NCI-H524 treated with DMSO at 0.1 percent for 48 hours (cell line): ENCODE results near the gene ARF6.
"Not testable (repeated sequence)": the region's sequence is repeated elsewhere in the genome, so short reads cannot be mapped to it uniquely, and the experiment has no call there.

ENCODE experiments used
- DNase-seq: peaks from one replicate; lab custom pipeline; 2025; lab: John Stamatoyannopoulos, UW

Gene ARF6

GRCh38 chr14:49892636-49893308 is at the start of gene ARF6:
ARF6 (plus strand) TSS chr14:49893082; CDS start chr14:49893737, 655 bp downstream.
- peak; percentile 87 for DNase-seq

- no peak for DNase-seq
These were observed 43.6 kb upstream of the ARF6 start for GRCh38 chr14:49849213-49849847.

GRCh38 chr14:49851813-49852212 is 41.1 kb upstream of the ARF6 start:
- DNase-seq: no peak

- peak; percentile 91 for DNase-seq
These were observed 40.4 kb upstream of the ARF6 start, which contains the start of gene NEMF for GRCh38 chr14:49852301-49853157. NEMF (minus strand) TSS chr14:49852788; CDS start chr14:49852753, 35 bp downstream.

- no peak for DNase-seq
These were observed 39.8 kb upstream of the ARF6 start for GRCh38 chr14:49853158-49853477.

GRCh38 chr14:49853572-49854375 is 39.1 kb upstream of the ARF6 start:
- peak; percentile 81 for DNase-seq

GRCh38 chr14:49857427-49858003 is 35.4 kb upstream of the ARF6 start:
- DNase-seq: no peak

- DNase-seq: no peak
These were observed 34.5 kb upstream of the ARF6 start for GRCh38 chr14:49858383-49858782.

- no peak for DNase-seq
These were observed 31.7 kb upstream of the ARF6 start for GRCh38 chr14:49860988-49861698.

- DNase-seq: peak; percentile 58
These were observed 31.2 kb upstream of the ARF6 start for GRCh38 chr14:49861699-49862088.

- DNase-seq: peak; percentile 86
These were observed 30.7 kb upstream of the ARF6 start for GRCh38 chr14:49862089-49862673.

- no peak for DNase-seq
These were observed 29.2 kb upstream of the ARF6 start for GRCh38 chr14:49863487-49864281.

GRCh38 chr14:49865431-49865859 is 27.4 kb upstream of the ARF6 start:
- DNase-seq: no peak

- peak; percentile 91 for DNase-seq
These were observed 24.8 kb upstream of the ARF6 start for GRCh38 chr14:49867831-49868719.

- no peak for DNase-seq
These were observed 24.2 kb upstream of the ARF6 start for GRCh38 chr14:49868720-49869114.

- no peak for DNase-seq
These were observed 22.0 kb upstream of the ARF6 start for GRCh38 chr14:49870908-49871307.

GRCh38 chr14:49873548-49873947 is 19.3 kb upstream of the ARF6 start:
- DNase-seq: not testable (repeated sequence)

- no peak for DNase-seq
These were observed 17.2 kb upstream of the ARF6 start for GRCh38 chr14:49875640-49876198.
